Keratinocyte (primary cell): ENCODE data around the gene LIPF.

Experiments used
- EZH2 ChIP-seq: IDR thresholded peaks from one replicate; pipeline ENCODE4 v1.6.1; 2012; ENCODE audit warnings: inconsistent platforms, mild to moderate bottlenecking, low read length, moderate library complexity
- TF ChIP-seq, protein P1 (sequence below), 3 experiments: IDR thresholded peaks in 1 of 3; conservative IDR thresholded peaks in 1 of 3; optimal IDR thresholded peaks in 1 of 3; 2 replicates in 2 of 3; 3 replicates in 1 of 3; pipeline versions ENCODE3 to v1.5.1; 2011; ENCODE audit warnings: low read length in 3 of 3, mild to moderate bottlenecking in 3 of 3, moderate library complexity in 2 of 3, control low read depth in 1 of 3, inconsistent platforms in 1 of 3; ENCODE audit not compliant: insufficient read depth in 2 of 3; ENCODE audit errors: extremely low read depth in 1 of 3

DNA sequence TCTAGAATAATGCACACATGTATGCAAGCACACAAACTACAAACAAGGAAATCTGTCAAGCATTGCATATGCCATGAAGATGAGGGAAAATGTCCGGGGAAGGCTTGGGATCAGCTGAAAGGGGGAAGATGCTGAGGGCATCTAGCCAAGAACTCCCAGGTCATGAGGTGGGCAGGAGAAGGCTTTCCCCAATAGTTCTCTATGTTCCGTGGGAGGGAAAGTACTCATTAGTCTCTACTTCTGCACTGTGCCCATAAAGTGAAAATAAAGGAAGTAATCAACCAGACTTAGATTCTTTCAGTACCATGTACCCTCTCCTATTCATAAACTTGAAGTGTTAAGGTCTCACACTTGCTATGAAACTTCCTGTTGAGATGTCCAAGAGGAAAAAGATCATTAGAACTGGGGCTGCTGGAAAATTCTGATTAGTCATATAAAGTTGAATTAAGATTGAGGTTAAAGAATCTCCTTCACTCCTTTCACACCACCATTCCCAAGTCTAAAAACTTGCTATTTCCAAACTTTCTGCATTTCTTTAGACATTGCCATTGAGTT lies 17.1 kb upstream of the LIPF start:
- no peak for TF ChIP-seq EZH2
- TF ChIP-seq, protein P1, sequence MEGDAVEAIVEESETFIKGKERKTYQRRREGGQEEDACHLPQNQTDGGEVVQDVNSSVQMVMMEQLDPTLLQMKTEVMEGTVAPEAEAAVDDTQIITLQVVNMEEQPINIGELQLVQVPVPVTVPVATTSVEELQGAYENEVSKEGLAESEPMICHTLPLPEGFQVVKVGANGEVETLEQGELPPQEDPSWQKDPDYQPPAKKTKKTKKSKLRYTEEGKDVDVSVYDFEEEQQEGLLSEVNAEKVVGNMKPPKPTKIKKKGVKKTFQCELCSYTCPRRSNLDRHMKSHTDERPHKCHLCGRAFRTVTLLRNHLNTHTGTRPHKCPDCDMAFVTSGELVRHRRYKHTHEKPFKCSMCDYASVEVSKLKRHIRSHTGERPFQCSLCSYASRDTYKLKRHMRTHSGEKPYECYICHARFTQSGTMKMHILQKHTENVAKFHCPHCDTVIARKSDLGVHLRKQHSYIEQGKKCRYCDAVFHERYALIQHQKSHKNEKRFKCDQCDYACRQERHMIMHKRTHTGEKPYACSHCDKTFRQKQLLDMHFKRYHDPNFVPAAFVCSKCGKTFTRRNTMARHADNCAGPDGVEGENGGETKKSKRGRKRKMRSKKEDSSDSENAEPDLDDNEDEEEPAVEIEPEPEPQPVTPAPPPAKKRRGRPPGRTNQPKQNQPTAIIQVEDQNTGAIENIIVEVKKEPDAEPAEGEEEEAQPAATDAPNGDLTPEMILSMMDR (optimal IDR thresholded peaks at IDR 0.05 in 1 of 3, IDR thresholded peaks at IDR 0.05 in 1 of 3, conservative IDR thresholded peaks at IDR 0.05 in 1 of 3; ENCODE audit: extremely low read depth in 1 of 3, insufficient read depth in 2 of 3, low read length in 3 of 3) = no peak
